Measurements from ENCODE around the gene DGLUCY. TPM values are rescaled to one million over a fixed set of nuclear protein-coding genes. Genes with fewer than 3 reads are reported as not detected.
"Not testable (repeated sequence)": the region's sequence is repeated elsewhere in the genome, so short reads cannot be mapped to it uniquely, and the experiment has no call there.

The DGLUCY gene
- total RNA-seq, 1 donor from 2014 or later: 20.0 TPM

- Histone ChIP-seq H4K20me1 (ENCODE audit: insufficient read depth, low read length) (no peaks in the 10 kb centered on the region), H3K79me2 (ENCODE audit: insufficient read depth, low read length) (no peaks in the 10 kb centered on the region), H3K27ac (ENCODE audit: low read depth, low read length) (no peak overlapping the region), H3K36me3 (ENCODE audit: insufficient read depth, low read length) (no peaks in the 10 kb centered on the region), H2AFZ (ENCODE audit: low read depth, low read length) (no peak overlapping the region), H3K9me3 (ENCODE audit: insufficient read depth, low read depth, low read length) (no peaks in the 10 kb centered on the region), H3K4me2 (ENCODE audit: low read length) (no peak overlapping the region), H3K9ac (ENCODE audit: low read length) (no peak overlapping the region), H3K4me3 (ENCODE audit: insufficient read depth, low read depth, low read length) (no peak overlapping the region), H3K27me3 (ENCODE audit: insufficient read depth, low read length) (no peaks in the 10 kb centered on the region), H3K4me1 (ENCODE audit: insufficient read depth, low read length) (no peaks in the 10 kb centered on the region)
- DNase-seq (ENCODE audit: low read depth) (no peak), FAIRE-seq (no peak)
- H3K36me3 Mint-ChIP-seq (ENCODE audit: low read depth, unreplicated experiment): peaks cover 33% of the 10 kb centered on the region
- H3K9me3 Mint-ChIP-seq (ENCODE audit: unreplicated experiment): no peaks in the 10 kb centered on the region
- no peak overlapping the region for H3K27ac Mint-ChIP-seq (ENCODE audit: unreplicated experiment)
- no peaks in the 10 kb centered on the region for H3K27me3 Mint-ChIP-seq (ENCODE audit: low read depth, unreplicated experiment)
- peaks cover 6% of the 10 kb centered on the region for H3K4me1 Mint-ChIP-seq (ENCODE audit: low read depth, unreplicated experiment)
- no peak overlapping the region for H3K4me3 Mint-ChIP-seq (ENCODE audit: unreplicated experiment)
- TF ChIP-seq CTCF (IDR thresholded peaks at IDR 0.05; ENCODE audit: insufficient read depth, low read depth, low read length) (no peak), EZH2 (IDR thresholded peaks at IDR 0.05; ENCODE audit: insufficient read depth, low read length) (no peak)
These were observed 82.0 kb downstream of the DGLUCY start for GRCh38 chr14:91195881-91196280.

- DNase-seq (ENCODE audit: low read depth): no peak
- TF ChIP-seq CTCF (IDR thresholded peaks at IDR 0.05; ENCODE audit: insufficient read depth, low read depth, low read length) (no peak), EZH2 (IDR thresholded peaks at IDR 0.05; ENCODE audit: insufficient read depth, low read length) (no peak)
- Histone ChIP-seq H3K9ac (ENCODE audit: low read length) (no peak overlapping the region), H3K27ac (ENCODE audit: low read depth, low read length) (no peak overlapping the region), H3K27me3 (ENCODE audit: insufficient read depth, low read length) (no peaks in the 10 kb centered on the region), H3K9me3 (ENCODE audit: insufficient read depth, low read depth, low read length) (no peaks in the 10 kb centered on the region), H3K4me2 (ENCODE audit: low read length) (no peak overlapping the region), H3K4me1 (ENCODE audit: insufficient read depth, low read length) (no peaks in the 10 kb centered on the region), H3K36me3 (ENCODE audit: insufficient read depth, low read length) (no peaks in the 10 kb centered on the region), H3K79me2 (ENCODE audit: insufficient read depth, low read length) (no peaks in the 10 kb centered on the region), H4K20me1 (ENCODE audit: insufficient read depth, low read length) (no peaks in the 10 kb centered on the region), H3K4me3 (ENCODE audit: insufficient read depth, low read depth, low read length) (no peak overlapping the region), H2AFZ (ENCODE audit: low read depth, low read length) (no peak overlapping the region)
- peaks cover 29% of the 10 kb centered on the region for H3K36me3 Mint-ChIP-seq (ENCODE audit: low read depth, unreplicated experiment)
- no peak overlapping the region for H3K4me3 Mint-ChIP-seq (ENCODE audit: unreplicated experiment)
- H3K27me3 Mint-ChIP-seq (ENCODE audit: low read depth, unreplicated experiment): no peaks in the 10 kb centered on the region
- no peak for FAIRE-seq
- no peak overlapping the region for H3K27ac Mint-ChIP-seq (ENCODE audit: unreplicated experiment)
- H3K4me1 Mint-ChIP-seq (ENCODE audit: low read depth, unreplicated experiment): peaks cover 9% of the 10 kb centered on the region
- no peaks in the 10 kb centered on the region for H3K9me3 Mint-ChIP-seq (ENCODE audit: unreplicated experiment)
These were observed 83.8 kb downstream of the DGLUCY start for GRCh38 chr14:91197631-91198030.

DNA sequence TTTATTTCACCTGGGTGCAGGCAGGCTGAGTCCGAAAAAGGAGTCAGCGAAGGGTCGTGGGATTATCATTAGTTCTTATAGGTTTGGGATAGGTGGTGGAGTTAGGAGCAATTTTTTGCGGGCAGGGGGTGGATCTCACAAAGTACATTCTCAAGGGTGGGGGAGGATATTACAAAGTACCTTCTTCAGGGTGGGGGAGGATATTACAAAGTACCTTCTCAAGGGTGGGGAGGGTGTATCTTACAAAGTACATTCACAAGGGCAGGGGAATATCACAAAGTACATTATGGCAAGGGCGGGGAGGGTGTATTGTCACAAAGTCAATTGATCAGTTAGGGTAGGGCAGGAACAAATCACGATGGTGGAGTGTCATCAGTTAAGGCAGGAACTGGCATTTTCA, 86.9 kb downstream of the DGLUCY start:
- H2AFZ ChIP-seq (ENCODE audit: low read depth, low read length); H3K27me3 ChIP-seq (ENCODE audit: insufficient read depth, low read length); H3K4me1 Mint-ChIP-seq (ENCODE audit: low read depth, unreplicated experiment); H3K4me3 Mint-ChIP-seq (ENCODE audit: unreplicated experiment); H3K27me3 Mint-ChIP-seq (ENCODE audit: low read depth, unreplicated experiment); FAIRE-seq; H3K27ac Mint-ChIP-seq (ENCODE audit: unreplicated experiment); H3K79me2 ChIP-seq (ENCODE audit: insufficient read depth, low read length); H3K36me3 ChIP-seq (ENCODE audit: insufficient read depth, low read length); H4K20me1 ChIP-seq (ENCODE audit: insufficient read depth, low read length); H3K27ac ChIP-seq (ENCODE audit: low read depth, low read length); H3K4me1 ChIP-seq (ENCODE audit: insufficient read depth, low read length); DNase-seq (ENCODE audit: low read depth); H3K9me3 ChIP-seq (ENCODE audit: insufficient read depth, low read depth, low read length); H3K4me2 ChIP-seq (ENCODE audit: low read length); H3K4me3 ChIP-seq (ENCODE audit: insufficient read depth, low read depth, low read length); H3K9ac ChIP-seq (ENCODE audit: low read length); H3K9me3 Mint-ChIP-seq (ENCODE audit: unreplicated experiment): not testable (repeated sequence)
- peaks cover 39% of the 10 kb centered on the region for H3K36me3 Mint-ChIP-seq (ENCODE audit: low read depth, unreplicated experiment)
